Measurements from ENCODE around the gene ABCG1.
A peak's percentile ranks its signal among the peaks of the same experiment; 100 is the strongest.

DNA sequence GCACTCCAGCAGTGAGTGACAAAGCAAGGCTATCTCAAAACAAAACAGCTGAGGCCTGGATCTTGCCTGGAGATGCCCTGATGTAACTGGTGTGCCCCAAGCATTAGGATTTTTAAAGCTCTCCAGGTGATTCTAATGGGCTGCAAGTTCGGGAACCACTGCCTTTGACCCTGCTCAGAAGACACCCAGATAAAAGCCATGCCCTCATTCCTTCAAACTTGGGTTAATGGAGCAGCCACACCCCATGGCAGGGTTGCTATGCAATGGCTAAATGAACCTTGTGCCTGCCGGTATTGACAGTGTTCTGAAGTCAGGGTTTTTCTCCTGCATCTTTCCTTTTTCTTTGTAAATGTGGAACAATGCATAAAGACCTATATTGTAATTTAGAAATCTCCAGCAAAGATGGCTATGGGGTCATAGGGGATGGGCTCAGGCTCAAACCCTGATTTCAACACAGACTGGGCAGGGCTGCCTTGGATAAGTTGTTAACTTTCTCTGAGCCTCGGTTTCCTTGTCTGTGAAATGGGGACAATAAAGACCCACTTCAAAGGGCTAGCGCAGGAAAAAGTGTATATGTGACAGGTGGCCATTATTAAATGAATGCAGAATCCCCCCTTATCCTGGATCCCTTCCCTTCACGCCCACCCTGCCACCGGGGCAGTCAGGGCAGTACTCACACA, 95.8 kb downstream of the ABCG1 start:
- TF ChIP-seq CTCF (IDR thresholded peaks at IDR 0.05): no peak
- TF ChIP-seq POLR2A (IDR thresholded peaks at IDR 0.05): peak in 1 of 2 donors; percentile 6

Data from Peyer's patch (tissue), 4 donors.